ENCODE measurements around the gene EPB41L4A.

The EPB41L4A gene

GRCh38 chr5:112294126-112294525 lies 125.0 kb downstream of the EPB41L4A start:
- DNase-seq (ENCODE audit: low read depth) = no peak
- no peak overlapping the region for H3K4me3 ChIP-seq (ENCODE audit: low read depth, low read length)
- no peak for TF ChIP-seq CTCF (IDR thresholded peaks at IDR 0.05; ENCODE audit: low read depth, low read length, missing control alignments)

GRCh38 chr5:112293587-112293986 lies 125.5 kb downstream of the EPB41L4A start:
- no peak overlapping the region for H3K4me3 ChIP-seq (ENCODE audit: low read depth, low read length)
- no peak for DNase-seq (ENCODE audit: low read depth)
- no peak for TF ChIP-seq CTCF (IDR thresholded peaks at IDR 0.05; ENCODE audit: low read depth, low read length, missing control alignments)

GRCh38 chr5:112290691-112291090 lies 128.4 kb downstream of the EPB41L4A start:
- DNase-seq (ENCODE audit: low read depth) = no peak
- no peak overlapping the region for H3K4me3 ChIP-seq (ENCODE audit: low read depth, low read length)
- no peak for TF ChIP-seq CTCF (IDR thresholded peaks at IDR 0.05; ENCODE audit: low read depth, low read length, missing control alignments)

GRCh38 chr5:112289465-112289864 lies 129.6 kb downstream of the EPB41L4A start:
- no peak for DNase-seq (ENCODE audit: low read depth)
- no peak for TF ChIP-seq CTCF (IDR thresholded peaks at IDR 0.05; ENCODE audit: low read depth, low read length, missing control alignments)
- no peak overlapping the region for H3K4me3 ChIP-seq (ENCODE audit: low read depth, low read length)

- no peak for TF ChIP-seq CTCF (IDR thresholded peaks at IDR 0.05; ENCODE audit: low read depth, low read length, missing control alignments)
- no peak for DNase-seq (ENCODE audit: low read depth)
- H3K4me3 ChIP-seq (ENCODE audit: low read depth, low read length) = no peak overlapping the region
These were observed 134.8 kb downstream of the EPB41L4A start for GRCh38 chr5:112283943-112284929.

GRCh38 chr5:112283034-112283582 lies 136.0 kb downstream of the EPB41L4A start:
- no peak for TF ChIP-seq CTCF (IDR thresholded peaks at IDR 0.05; ENCODE audit: low read depth, low read length, missing control alignments)
- H3K4me3 ChIP-seq (ENCODE audit: low read depth, low read length) = no peak overlapping the region
- DNase-seq (ENCODE audit: low read depth) = no peak
